Measurements from ENCODE around the gene GPR150. TPM values are rescaled to one million over a fixed set of nuclear protein-coding genes. Genes with fewer than 3 reads are reported as not detected.

GPR150 gene
- total RNA-seq, 1 donor from 2014 or later = not detected

- Mint-ChIP-seq H3K27ac (no peak overlapping the region), H3K9me3 (no peaks in the 10 kb centered on the region), H3K27me3 (no peaks in the 10 kb centered on the region), H3K4me1 (ENCODE audit: unreplicated experiment) (peaks cover 7% of the 10 kb centered on the region), H3K4me3 (no peak overlapping the region), H3K36me3 (no peaks in the 10 kb centered on the region)
- no peak for TF ChIP-seq CTCF (conservative IDR thresholded peaks at IDR 0.05)
- no peak for DNase-seq (ENCODE audit: extremely low spot score, unreplicated experiment)
Observed at GRCh38 chr5:95667678-95668077, 47.8 kb downstream of the GPR150 start.

GRCh38 chr5:95668216-95668615 lies 48.3 kb downstream of the GPR150 start:
- Mint-ChIP-seq H3K4me3 (no peak overlapping the region), H3K4me1 (ENCODE audit: unreplicated experiment) (peaks cover 11% of the 10 kb centered on the region), H3K27ac (no peak overlapping the region), H3K27me3 (no peaks in the 10 kb centered on the region), H3K36me3 (no peaks in the 10 kb centered on the region), H3K9me3 (no peaks in the 10 kb centered on the region)
- no peak for DNase-seq (ENCODE audit: extremely low spot score, unreplicated experiment)
- no peak for TF ChIP-seq CTCF (conservative IDR thresholded peaks at IDR 0.05)

- no peaks in the 10 kb centered on the region for H3K36me3 Mint-ChIP-seq
- H3K27ac Mint-ChIP-seq = no peak overlapping the region
- no peak overlapping the region for H3K4me3 Mint-ChIP-seq
- no peak for DNase-seq (ENCODE audit: extremely low spot score, unreplicated experiment)
- peaks cover 11% of the 10 kb centered on the region for H3K4me1 Mint-ChIP-seq (ENCODE audit: unreplicated experiment)
- H3K9me3 Mint-ChIP-seq = no peaks in the 10 kb centered on the region
- no peaks in the 10 kb centered on the region for H3K27me3 Mint-ChIP-seq
- TF ChIP-seq CTCF (conservative IDR thresholded peaks at IDR 0.05) = no peak
Observed at GRCh38 chr5:95668728-95669127, 48.8 kb downstream of the GPR150 start.

GRCh38 chr5:95669540-95669939 lies 49.7 kb downstream of the GPR150 start:
- no peak for DNase-seq (ENCODE audit: extremely low spot score, unreplicated experiment)
- no peaks in the 10 kb centered on the region for H3K9me3 Mint-ChIP-seq
- H3K4me1 Mint-ChIP-seq (ENCODE audit: unreplicated experiment) = peaks cover 11% of the 10 kb centered on the region
- H3K4me3 Mint-ChIP-seq = no peak overlapping the region
- no peak overlapping the region for H3K27ac Mint-ChIP-seq
- no peak for TF ChIP-seq CTCF (conservative IDR thresholded peaks at IDR 0.05)
- no peaks in the 10 kb centered on the region for H3K36me3 Mint-ChIP-seq
- H3K27me3 Mint-ChIP-seq = no peaks in the 10 kb centered on the region

- H3K27ac Mint-ChIP-seq = no peak overlapping the region
- no peak for TF ChIP-seq CTCF (conservative IDR thresholded peaks at IDR 0.05)
- H3K4me3 Mint-ChIP-seq = no peak overlapping the region
- no peak for DNase-seq (ENCODE audit: extremely low spot score, unreplicated experiment)
- H3K9me3 Mint-ChIP-seq = no peaks in the 10 kb centered on the region
- no peaks in the 10 kb centered on the region for H3K27me3 Mint-ChIP-seq
- peaks cover 11% of the 10 kb centered on the region for H3K4me1 Mint-ChIP-seq (ENCODE audit: unreplicated experiment)
- no peaks in the 10 kb centered on the region for H3K36me3 Mint-ChIP-seq
Observed at GRCh38 chr5:95669985-95670384, 50.1 kb downstream of the GPR150 start.

GRCh38 chr5:95670568-95670967 lies 50.7 kb downstream of the GPR150 start:
- Mint-ChIP-seq H3K4me1 (ENCODE audit: unreplicated experiment) (peaks cover 11% of the 10 kb centered on the region), H3K9me3 (no peaks in the 10 kb centered on the region), H3K27me3 (no peaks in the 10 kb centered on the region), H3K4me3 (no peak overlapping the region), H3K36me3 (no peaks in the 10 kb centered on the region), H3K27ac (no peak overlapping the region)
- no peak for DNase-seq (ENCODE audit: extremely low spot score, unreplicated experiment)
- TF ChIP-seq CTCF (conservative IDR thresholded peaks at IDR 0.05) = no peak
